Vagina (tissue), 2 donors: ENCODE results near the gene CCNA2.

Experiments used
- POLR2A ChIP-seq, 2 donors: fragments of 450-650 bp; IDR thresholded peaks; one replicate each; pipeline ENCODE4 v1.6.1; 2017; ENCODE audit warnings: antibody characterized with exemption in 2 of 2, mild to moderate bottlenecking in 2 of 2, moderate library complexity in 2 of 2
- POLR2AphosphoS5 ChIP-seq, 2 donors: sonication (generic); formaldehyde crosslinking; IDR thresholded peaks; one replicate each; pipeline ENCODE4 v1.9.0; 2017; ENCODE audit warnings: antibody characterized with exemption in 2 of 2, mild to moderate bottlenecking in 2 of 2, low read depth in 1 of 2; ENCODE audit not compliant: insufficient read depth in 1 of 2
- TF ChIP-seq, protein P1 (sequence below), 3 experiments: fragments of 450-650 bp in 2 of 3; fragments of 200-600 bp in 1 of 3; sonication (generic) in 1 of 3; IDR thresholded peaks; one replicate each; pipeline ENCODE4 v1.5.1; 2017 to 2019; ENCODE audit warnings: antibody characterized with exemption in 3 of 3, mild to moderate bottlenecking in 2 of 3, moderate library complexity in 2 of 3

DNA sequence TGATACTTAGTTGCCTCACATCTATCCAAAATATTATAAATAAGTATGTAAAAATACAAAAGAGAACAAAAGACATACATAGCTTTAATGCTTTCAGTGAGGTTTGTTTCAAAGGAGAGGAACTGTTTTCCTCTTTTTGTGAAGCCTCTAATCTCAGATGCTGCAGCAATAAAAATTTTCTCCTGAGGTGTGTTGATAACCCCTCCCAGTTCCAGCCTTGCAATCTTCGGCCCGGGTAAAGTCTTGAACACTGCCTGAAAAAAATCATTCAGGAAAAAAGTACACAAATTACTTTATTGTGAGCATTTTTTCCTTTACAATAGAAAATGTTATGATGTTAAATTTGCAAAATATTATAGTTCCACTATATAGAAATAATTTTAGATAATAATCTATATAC, 37.7 kb upstream of the CCNA2 start:
- TF ChIP-seq, protein P1, sequence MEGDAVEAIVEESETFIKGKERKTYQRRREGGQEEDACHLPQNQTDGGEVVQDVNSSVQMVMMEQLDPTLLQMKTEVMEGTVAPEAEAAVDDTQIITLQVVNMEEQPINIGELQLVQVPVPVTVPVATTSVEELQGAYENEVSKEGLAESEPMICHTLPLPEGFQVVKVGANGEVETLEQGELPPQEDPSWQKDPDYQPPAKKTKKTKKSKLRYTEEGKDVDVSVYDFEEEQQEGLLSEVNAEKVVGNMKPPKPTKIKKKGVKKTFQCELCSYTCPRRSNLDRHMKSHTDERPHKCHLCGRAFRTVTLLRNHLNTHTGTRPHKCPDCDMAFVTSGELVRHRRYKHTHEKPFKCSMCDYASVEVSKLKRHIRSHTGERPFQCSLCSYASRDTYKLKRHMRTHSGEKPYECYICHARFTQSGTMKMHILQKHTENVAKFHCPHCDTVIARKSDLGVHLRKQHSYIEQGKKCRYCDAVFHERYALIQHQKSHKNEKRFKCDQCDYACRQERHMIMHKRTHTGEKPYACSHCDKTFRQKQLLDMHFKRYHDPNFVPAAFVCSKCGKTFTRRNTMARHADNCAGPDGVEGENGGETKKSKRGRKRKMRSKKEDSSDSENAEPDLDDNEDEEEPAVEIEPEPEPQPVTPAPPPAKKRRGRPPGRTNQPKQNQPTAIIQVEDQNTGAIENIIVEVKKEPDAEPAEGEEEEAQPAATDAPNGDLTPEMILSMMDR (IDR thresholded peaks at IDR 0.05): no peak
- TF ChIP-seq POLR2A (IDR thresholded peaks at IDR 0.05): no peak
- no peak for TF ChIP-seq POLR2AphosphoS5 (IDR thresholded peaks at IDR 0.05; ENCODE audit: insufficient read depth in 1 of 2, low read depth in 1 of 2)
